ENCODE data around the gene FOXK1. TPM values are rescaled to one million over a fixed set of nuclear protein-coding genes. Genes with fewer than 3 reads are reported as not detected.

The FOXK1 gene
- total and polyA plus RNA-seq, 12 donors, result 4.8 to 63.1 (median 36.1) TPM

GRCh38 chr7:4638781-4639575 lies 43.1 kb upstream of the FOXK1 start:
- WGBS, 4 donors, result 73 to 84% (median 80%) methylated on average over 17 of the region's 17 CpGs
- no peak for TF ChIP-seq CTCF (IDR thresholded peaks at IDR 0.05)
- no peak for TF ChIP-seq POLR2A (IDR thresholded peaks at IDR 0.05)
- DNase-seq, result no peak
- Histone ChIP-seq H3K4me1 (replicated peaks in 1 of 2) (no peaks in the 10 kb centered on the region), H3K27ac (no peak overlapping the region), H3K9me3 (replicated peaks in 1 of 3) (no peaks in the 10 kb centered on the region), H3K36me3 (replicated peaks in 1 of 2) (no peaks in the 10 kb centered on the region), H3K4me3 (no peak overlapping the region), H3K27me3 (no peaks in the 10 kb centered on the region)
- intact Hi-C loops (cut with DNase I), result no loop called here

DNA sequence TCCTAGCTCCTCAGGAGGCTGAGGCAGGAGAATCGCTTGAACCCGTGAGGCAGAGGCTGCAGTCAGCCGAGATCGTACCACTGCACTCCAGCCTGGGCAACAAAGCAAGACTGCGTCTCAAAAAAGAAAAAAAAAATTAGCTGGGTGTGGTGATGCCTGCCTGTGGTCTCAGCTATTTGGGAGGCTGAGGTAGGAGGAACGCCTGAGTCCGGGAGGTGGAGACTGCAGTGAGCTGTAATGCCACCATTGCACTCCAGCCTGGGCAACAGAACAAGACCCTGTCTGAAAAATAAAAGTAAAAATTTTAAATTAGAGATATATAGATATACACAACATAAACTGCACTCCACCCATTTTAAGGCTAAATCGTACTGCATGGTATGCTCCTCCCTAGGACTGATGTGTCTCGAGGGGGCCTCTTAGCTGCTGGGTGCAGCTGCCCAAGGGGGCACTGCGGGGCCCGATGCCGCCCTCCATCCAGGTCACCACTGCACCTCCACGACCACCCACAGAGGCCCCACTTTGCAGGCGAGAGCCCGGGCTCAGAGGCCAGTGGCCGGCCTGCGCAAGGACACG lies 40.9 kb upstream of the FOXK1 start:
- WGBS, 4 donors, result 32 to 58% (median 40%) methylated on average over 10 to 18 of the region's 18 CpGs
- Histone ChIP-seq H3K9me3 (replicated peaks in 1 of 3) (no peaks in the 10 kb centered on the region), H3K36me3 (replicated peaks in 1 of 2) (no peaks in the 10 kb centered on the region), H3K27ac (peak overlapping the region in 3 of 5 donors; percentile 18 to 89 (median 86)), H3K4me1 (replicated peaks in 1 of 2) (no peaks in the 10 kb centered on the region), H3K27me3 (no peaks in the 10 kb centered on the region), H3K4me3 (peak overlapping the region in 2 of 4 donors; percentile 29 to 71)
- no peak for DNase-seq
- TF ChIP-seq POLR2A (IDR thresholded peaks at IDR 0.05), result no peak
- TF ChIP-seq CTCF (IDR thresholded peaks at IDR 0.05), result peak in 3 of 6 experiments; percentile 28 to 46 (median 39)
- intact Hi-C loops (cut with DNase I), result loop anchor here (5.0 kb wide), 2 partner anchors 41 to 106 kb away; partner anchors contain the start of gene FOXK1 (in 2 of the 2)

DNA sequence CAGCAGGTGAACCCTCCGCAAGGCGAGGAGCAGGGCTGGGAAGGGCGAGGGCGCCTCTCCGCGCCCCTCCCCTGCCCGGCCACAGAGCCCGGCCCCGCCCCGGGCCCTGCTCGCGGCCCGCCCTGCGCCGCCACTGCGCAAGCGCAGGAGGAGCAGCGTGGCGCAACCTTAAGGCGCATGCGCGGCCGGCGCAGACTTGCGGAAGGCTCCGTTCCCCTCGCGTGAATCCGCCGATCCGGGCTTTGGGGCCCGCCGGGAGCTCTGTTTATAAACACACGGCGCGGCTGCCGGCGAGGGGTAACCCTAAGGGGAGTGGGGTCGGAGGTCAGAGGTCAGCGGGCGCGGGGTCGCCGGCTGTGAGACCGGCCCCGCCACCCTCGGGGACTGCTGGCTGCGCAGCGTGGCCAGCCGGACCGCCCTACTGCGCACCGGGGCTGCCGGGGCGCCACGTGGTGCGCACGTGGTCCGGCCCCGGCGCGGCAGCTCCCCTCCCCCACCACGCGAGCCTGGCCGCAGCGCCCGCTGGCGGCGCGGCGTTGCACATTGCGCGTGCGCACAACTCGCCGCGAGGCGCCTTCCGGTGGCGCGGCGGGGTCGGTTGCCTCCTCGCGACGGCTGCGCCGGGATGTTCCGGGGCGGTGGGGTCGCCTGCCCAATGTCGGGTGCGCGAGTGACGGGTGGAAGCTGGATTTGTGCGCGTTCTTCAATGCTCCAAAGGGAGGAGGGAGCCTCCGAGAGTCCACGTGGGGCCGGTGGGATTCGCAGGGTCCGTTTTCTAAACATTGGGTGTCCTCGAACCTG lies 40.2 kb upstream of the FOXK1 start:
- H3K9me3 ChIP-seq (replicated peaks in 1 of 3), result no peaks in the 10 kb centered on the region
- intact Hi-C loops (cut with DNase I), result loop anchor here (5.0 kb wide), 2 partner anchors 40 to 105 kb away; partner anchors contain the start of gene FOXK1 (in 2 of the 2)
- no peaks in the 10 kb centered on the region for H3K36me3 ChIP-seq (replicated peaks in 1 of 2)
- H3K4me1 ChIP-seq (replicated peaks in 1 of 2), result no peaks in the 10 kb centered on the region
- TF ChIP-seq CTCF (IDR thresholded peaks at IDR 0.05), result peak in 5 of 6 experiments; percentile 12 to 71 (median 55)
- TF ChIP-seq POLR2A (IDR thresholded peaks at IDR 0.05), result peak; percentile 73 to 92
- peak; percentile 93 to 98 (median 96) for DNase-seq
- H3K27me3 ChIP-seq, result no peaks in the 10 kb centered on the region
- peak overlapping the region in 3 of 4 donors; percentile 31 to 71 (median 68) for H3K4me3 ChIP-seq
- H3K27ac ChIP-seq, result peak overlapping the region; percentile 39 to 89 (median 74)
- WGBS, 4 donors, result 0 to 1% (median 0%) methylated on average over 8 to 103 of the region's 103 CpGs

Measured in adrenal gland (tissue), 12 donors.